Fibroblast of lung (primary cell): ENCODE data around the gene RIPK3.

Experiments
- EZH2 ChIP-seq: IDR thresholded peaks from 2 replicates; pipeline ENCODE4 v1.5.1; 2012; ENCODE audit warnings: low read length, control low read depth, mild to moderate bottlenecking; ENCODE audit errors: missing control alignments
- TF ChIP-seq, protein P1 (sequence below), 2 donors: IDR thresholded peaks in 1 of 2; conservative IDR thresholded peaks in 1 of 2; 1 replicate in 1 of 2; 2 replicates in 1 of 2; pipeline ENCODE4 v1.5.1; 2011 to 2012; ENCODE audit warnings: low read length in 2 of 2, control low read depth in 1 of 2, inconsistent platforms in 1 of 2, low read depth in 1 of 2, mild to moderate bottlenecking in 1 of 2

DNA sequence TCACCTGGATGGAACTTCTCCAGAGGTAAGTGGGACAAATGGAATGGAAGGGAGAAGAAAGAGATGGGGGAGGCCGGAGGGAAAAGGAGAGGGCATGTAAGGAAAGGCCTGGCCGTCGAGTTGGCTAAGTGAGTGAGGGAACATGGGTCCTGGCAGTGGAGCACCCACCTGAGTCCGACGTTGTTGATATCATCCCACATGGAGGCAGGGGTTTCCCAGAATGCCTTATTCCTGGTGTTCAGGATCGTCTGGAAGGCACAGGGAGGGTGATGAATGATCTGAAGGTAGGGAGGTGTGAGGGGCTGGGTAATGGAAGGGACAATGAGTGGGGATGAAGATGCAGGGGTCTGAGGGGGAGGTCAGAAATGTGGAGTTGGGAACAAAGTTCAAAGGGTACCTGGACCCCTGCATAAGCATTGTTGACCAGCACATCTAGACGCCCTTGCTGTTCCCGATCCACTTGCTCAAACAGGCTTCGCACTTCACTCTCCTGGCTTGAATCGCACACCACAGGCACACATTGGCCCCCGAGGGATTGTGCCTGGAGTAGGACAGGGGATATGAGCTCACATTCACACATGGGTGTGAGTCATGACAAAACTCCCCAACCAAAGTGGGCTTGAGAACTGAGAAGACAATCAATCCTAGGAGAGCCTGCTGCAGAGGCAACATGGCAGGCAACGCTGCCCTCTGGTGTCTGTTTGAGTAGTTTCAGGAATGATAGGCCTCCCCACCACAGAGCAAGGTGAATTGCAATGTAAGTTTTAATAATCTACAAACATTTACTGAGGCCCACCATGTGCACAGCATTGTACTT is 43.2 kb downstream of the RIPK3 start:
- TF ChIP-seq, protein P1, sequence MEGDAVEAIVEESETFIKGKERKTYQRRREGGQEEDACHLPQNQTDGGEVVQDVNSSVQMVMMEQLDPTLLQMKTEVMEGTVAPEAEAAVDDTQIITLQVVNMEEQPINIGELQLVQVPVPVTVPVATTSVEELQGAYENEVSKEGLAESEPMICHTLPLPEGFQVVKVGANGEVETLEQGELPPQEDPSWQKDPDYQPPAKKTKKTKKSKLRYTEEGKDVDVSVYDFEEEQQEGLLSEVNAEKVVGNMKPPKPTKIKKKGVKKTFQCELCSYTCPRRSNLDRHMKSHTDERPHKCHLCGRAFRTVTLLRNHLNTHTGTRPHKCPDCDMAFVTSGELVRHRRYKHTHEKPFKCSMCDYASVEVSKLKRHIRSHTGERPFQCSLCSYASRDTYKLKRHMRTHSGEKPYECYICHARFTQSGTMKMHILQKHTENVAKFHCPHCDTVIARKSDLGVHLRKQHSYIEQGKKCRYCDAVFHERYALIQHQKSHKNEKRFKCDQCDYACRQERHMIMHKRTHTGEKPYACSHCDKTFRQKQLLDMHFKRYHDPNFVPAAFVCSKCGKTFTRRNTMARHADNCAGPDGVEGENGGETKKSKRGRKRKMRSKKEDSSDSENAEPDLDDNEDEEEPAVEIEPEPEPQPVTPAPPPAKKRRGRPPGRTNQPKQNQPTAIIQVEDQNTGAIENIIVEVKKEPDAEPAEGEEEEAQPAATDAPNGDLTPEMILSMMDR (conservative IDR thresholded peaks at IDR 0.05 in 1 of 2, IDR thresholded peaks at IDR 0.05 in 1 of 2; ENCODE audit: low read depth in 1 of 2, low read length in 2 of 2): peak; percentile 71 to 82
- TF ChIP-seq EZH2: no peak
